ENCODE results near the gene ATP2C2. TPM values are rescaled to one million over a fixed set of nuclear protein-coding genes. Genes with fewer than 3 reads are reported as not detected.

The ATP2C2 gene
- polyA plus RNA-seq, 1 donor (not counting 4 experiments of a cell fraction or from before 2014, with no cell fraction given) = 0.96 TPM

DNA sequence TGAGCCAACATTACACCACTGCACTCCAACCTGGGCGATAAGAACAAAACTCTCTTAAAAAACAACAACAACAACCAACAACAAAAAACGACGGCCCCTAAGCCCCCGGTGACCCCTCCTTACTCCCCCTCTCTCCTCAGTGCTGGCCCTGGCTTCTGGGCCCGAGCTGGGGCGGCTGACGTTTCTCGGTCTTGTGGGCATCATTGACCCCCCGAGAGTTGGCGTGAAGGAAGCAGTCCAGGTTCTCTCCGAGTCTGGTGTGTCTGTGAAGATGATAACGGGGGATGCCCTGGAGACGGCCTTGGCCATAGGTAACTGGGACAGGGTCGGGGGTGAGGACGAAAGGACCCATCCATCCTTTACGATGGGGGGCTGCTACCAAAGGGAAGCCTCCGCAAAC lies 83.4 kb downstream of the ATP2C2 start:
- no peaks in the 10 kb centered on the region for H3K79me2 ChIP-seq (ENCODE audit: control insufficient read depth, insufficient read depth, low read length)
- H3K9me3 ChIP-seq (ENCODE audit: control insufficient read depth, low read depth, low read length) = no peaks in the 10 kb centered on the region
- dilution Hi-C loops (cut with MboI; ENCODE audit: extremely low pct_ligation_motif_present, low sequenced_read_pairs) = no loop called here
- no peak overlapping the region for H3K4me2 ChIP-seq (ENCODE audit: control insufficient read depth, extremely low read depth, insufficient read depth, low read depth, low read length)
- no peaks in the 10 kb centered on the region for H3K9me1 ChIP-seq (ENCODE audit: control insufficient read depth, extremely low read depth, insufficient read depth, low read length)
- H4K20me1 ChIP-seq (ENCODE audit: control insufficient read depth, extremely low read depth, insufficient read depth, low read length) = no peaks in the 10 kb centered on the region
- H2AFZ ChIP-seq (ENCODE audit: control insufficient read depth, low read length) = no peak overlapping the region
- TF ChIP-seq EZH2 (IDR thresholded peaks at IDR 0.05; ENCODE audit: low read length) = no peak
- TF ChIP-seq, protein P1, sequence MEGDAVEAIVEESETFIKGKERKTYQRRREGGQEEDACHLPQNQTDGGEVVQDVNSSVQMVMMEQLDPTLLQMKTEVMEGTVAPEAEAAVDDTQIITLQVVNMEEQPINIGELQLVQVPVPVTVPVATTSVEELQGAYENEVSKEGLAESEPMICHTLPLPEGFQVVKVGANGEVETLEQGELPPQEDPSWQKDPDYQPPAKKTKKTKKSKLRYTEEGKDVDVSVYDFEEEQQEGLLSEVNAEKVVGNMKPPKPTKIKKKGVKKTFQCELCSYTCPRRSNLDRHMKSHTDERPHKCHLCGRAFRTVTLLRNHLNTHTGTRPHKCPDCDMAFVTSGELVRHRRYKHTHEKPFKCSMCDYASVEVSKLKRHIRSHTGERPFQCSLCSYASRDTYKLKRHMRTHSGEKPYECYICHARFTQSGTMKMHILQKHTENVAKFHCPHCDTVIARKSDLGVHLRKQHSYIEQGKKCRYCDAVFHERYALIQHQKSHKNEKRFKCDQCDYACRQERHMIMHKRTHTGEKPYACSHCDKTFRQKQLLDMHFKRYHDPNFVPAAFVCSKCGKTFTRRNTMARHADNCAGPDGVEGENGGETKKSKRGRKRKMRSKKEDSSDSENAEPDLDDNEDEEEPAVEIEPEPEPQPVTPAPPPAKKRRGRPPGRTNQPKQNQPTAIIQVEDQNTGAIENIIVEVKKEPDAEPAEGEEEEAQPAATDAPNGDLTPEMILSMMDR (optimal IDR thresholded peaks at IDR 0.05 in 1 of 3, IDR thresholded peaks at IDR 0.05 in 1 of 3, conservative IDR thresholded peaks at IDR 0.05 in 1 of 3; ENCODE audit: extremely low read depth in 1 of 3, insufficient read depth in 2 of 3, low read length in 3 of 3) = no peak
- H3K4me3 ChIP-seq (ENCODE audit: control insufficient read depth in 2 of 3, extremely low read depth in 1 of 3, insufficient read depth in 2 of 3, low read depth in 1 of 3, low read length in 3 of 3) = no peak overlapping the region
- H3K36me3 ChIP-seq (ENCODE audit: control insufficient read depth in 2 of 2, extremely low read depth in 1 of 2, insufficient read depth in 2 of 2, low read length in 2 of 2) = peaks cover 3 to 7% of the 10 kb centered on the region in 2 experiments
- FAIRE-seq = no peak
- no peak overlapping the region for H3K9ac ChIP-seq (ENCODE audit: control insufficient read depth, extremely low read depth, insufficient read depth, low read length)
- no peaks in the 10 kb centered on the region for H3K4me1 ChIP-seq (ENCODE audit: control insufficient read depth, extremely low read depth, insufficient read depth, low read length)
- H3K27me3 ChIP-seq (ENCODE audit: control insufficient read depth, extremely low read depth, insufficient read depth, low read length) = no peaks in the 10 kb centered on the region
- DNase-seq (ENCODE audit: low read depth, low spot score) = no peak
- no peak overlapping the region for H3K27ac ChIP-seq (ENCODE audit: control insufficient read depth, insufficient read depth, low read length)

- no peak for FAIRE-seq
- Histone ChIP-seq H4K20me1 (ENCODE audit: control insufficient read depth, extremely low read depth, insufficient read depth, low read length) (no peaks in the 10 kb centered on the region), H3K27ac (ENCODE audit: control insufficient read depth, insufficient read depth, low read length) (no peak overlapping the region), H3K27me3 (ENCODE audit: control insufficient read depth, extremely low read depth, insufficient read depth, low read length) (no peaks in the 10 kb centered on the region), H3K9me1 (ENCODE audit: control insufficient read depth, extremely low read depth, insufficient read depth, low read length) (no peaks in the 10 kb centered on the region), H3K4me2 (ENCODE audit: control insufficient read depth, extremely low read depth, insufficient read depth, low read depth, low read length) (no peak overlapping the region), H3K79me2 (ENCODE audit: control insufficient read depth, insufficient read depth, low read length) (no peaks in the 10 kb centered on the region), H3K36me3 (ENCODE audit: control insufficient read depth in 2 of 2, extremely low read depth in 1 of 2, insufficient read depth in 2 of 2, low read length in 2 of 2) (peaks cover 3 to 7% of the 10 kb centered on the region in 2 experiments), H3K4me3 (ENCODE audit: control insufficient read depth in 2 of 3, extremely low read depth in 1 of 3, insufficient read depth in 2 of 3, low read depth in 1 of 3, low read length in 3 of 3) (no peak overlapping the region), H3K9me3 (ENCODE audit: control insufficient read depth, low read depth, low read length) (no peaks in the 10 kb centered on the region), H3K4me1 (ENCODE audit: control insufficient read depth, extremely low read depth, insufficient read depth, low read length) (no peaks in the 10 kb centered on the region), H3K9ac (ENCODE audit: control insufficient read depth, extremely low read depth, insufficient read depth, low read length) (no peak overlapping the region), H2AFZ (ENCODE audit: control insufficient read depth, low read length) (no peak overlapping the region)
- DNase-seq (ENCODE audit: low read depth, low spot score) = no peak
- TF ChIP-seq EZH2 (IDR thresholded peaks at IDR 0.05; ENCODE audit: low read length) = no peak
- TF ChIP-seq, protein P1 (optimal IDR thresholded peaks at IDR 0.05 in 1 of 3, IDR thresholded peaks at IDR 0.05 in 1 of 3, conservative IDR thresholded peaks at IDR 0.05 in 1 of 3; ENCODE audit: extremely low read depth in 1 of 3, insufficient read depth in 2 of 3, low read length in 3 of 3) = no peak
- dilution Hi-C loops (cut with MboI; ENCODE audit: extremely low pct_ligation_motif_present, low sequenced_read_pairs) = no loop called here
These were observed 84.9 kb downstream of the ATP2C2 start for GRCh38 chr16:84453061-84453752.
